Large intestine (tissue), 3 donors: ENCODE results near the gene MAPK13. TPM values are rescaled to one million over a fixed set of nuclear protein-coding genes. Genes with fewer than 3 reads are reported as not detected.

Source experiments
- DNase-seq, 2 donors: peaks; one replicate each; pipeline versions ENCODE4 v3.0.0 to v3.0.0-alpha.2; 2013
- H3K27ac ChIP-seq: one replicate; pipeline ENCODE4 v1.5.1; 2013; ENCODE audit warnings: low read length
- H3K27me3 ChIP-seq: 2 replicates; pipeline ENCODE4 v1.6.1; 2013; ENCODE audit warnings: low read length; ENCODE audit not compliant: control insufficient read depth, insufficient read depth
- H3K36me3 ChIP-seq: 2 replicates; pipeline ENCODE4 v1.6.1; 2013; ENCODE audit warnings: low read length; ENCODE audit not compliant: control insufficient read depth, insufficient read depth
- H3K4me1 ChIP-seq: one replicate; pipeline ENCODE4 v1.6.1; 2013; ENCODE audit warnings: low read length; ENCODE audit not compliant: control insufficient read depth, insufficient read depth
- H3K4me3 ChIP-seq: one replicate; pipeline ENCODE4 v1.5.1; 2013; ENCODE audit warnings: low read length
- H3K9me3 ChIP-seq: one replicate; pipeline ENCODE4 v1.6.1; 2013; ENCODE audit warnings: mild to moderate bottlenecking, low read depth, low read length, moderate library complexity; ENCODE audit not compliant: control insufficient read depth
- WGBS: methylation state at CpG from one replicate; pipeline ENCODE4 v1.1.5; 2013; ENCODE audit warnings: low lambda C conversion rate; ENCODE audit not compliant: insufficient coverage; 5-methylcytosine and 5-hydroxymethylcytosine counted together
- polyA plus RNA-seq: library from polyadenylated mRNA; unstranded; fragments of 120-200 nt; gene quantifications from one replicate; pipeline ENCODE4 v1.2.1, GENCODE V29; 2013

MAPK13 gene
- polyA plus RNA-seq, 1 donor: 147 TPM

- H3K27ac ChIP-seq: no peak overlapping the region
- DNase-seq: no peak
- no peaks in the 10 kb centered on the region for H3K4me1 ChIP-seq
- no peak overlapping the region for H3K4me3 ChIP-seq
- peaks cover 15% of the 10 kb centered on the region for H3K9me3 ChIP-seq
- H3K36me3 ChIP-seq: no peaks in the 10 kb centered on the region
- H3K27me3 ChIP-seq: no peaks in the 10 kb centered on the region
These were observed 48.2 kb downstream of the MAPK13 start for GRCh38 chr6:36178544-36178943.

DNA sequence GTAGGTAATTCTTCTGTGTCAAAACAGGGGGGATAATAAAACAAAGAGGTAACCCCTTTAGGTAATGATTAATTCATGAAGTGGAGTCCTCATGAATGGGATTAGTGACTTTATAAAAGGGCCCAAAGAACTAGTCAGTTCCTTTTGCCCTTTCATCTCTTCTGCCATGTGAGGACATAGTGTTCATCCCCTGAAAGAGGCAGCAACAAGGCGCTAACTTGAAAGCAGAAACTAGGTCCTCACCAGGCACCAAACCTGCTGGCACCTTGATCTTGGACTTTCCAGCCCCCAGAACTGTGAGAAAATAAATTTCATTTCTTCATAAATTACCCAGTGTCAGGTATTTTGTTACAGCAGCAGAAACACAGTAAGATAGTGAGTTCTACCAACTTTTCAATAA, 49.8 kb downstream of the MAPK13 start:
- WGBS: no CpG with 5 or more reads among the region's 1 CpG
- peaks cover 15% of the 10 kb centered on the region for H3K9me3 ChIP-seq
- H3K4me3 ChIP-seq: no peak overlapping the region
- no peaks in the 10 kb centered on the region for H3K27me3 ChIP-seq
- no peaks in the 10 kb centered on the region for H3K36me3 ChIP-seq
- H3K4me1 ChIP-seq: no peaks in the 10 kb centered on the region
- DNase-seq: no peak
- no peak overlapping the region for H3K27ac ChIP-seq

- Histone ChIP-seq H3K27ac (no peak overlapping the region), H3K4me1 (no peaks in the 10 kb centered on the region), H3K9me3 (peaks cover 9% of the 10 kb centered on the region), H3K27me3 (no peaks in the 10 kb centered on the region), H3K36me3 (no peaks in the 10 kb centered on the region), H3K4me3 (no peak overlapping the region)
- DNase-seq: no peak
These were observed 54.0 kb downstream of the MAPK13 start for GRCh38 chr6:36184311-36184710.

GRCh38 chr6:36186199-36186598, 55.9 kb downstream of the MAPK13 start:
- Histone ChIP-seq H3K4me3 (no peak overlapping the region), H3K4me1 (no peaks in the 10 kb centered on the region), H3K9me3 (peaks cover 7% of the 10 kb centered on the region), H3K27ac (no peak overlapping the region), H3K27me3 (no peaks in the 10 kb centered on the region), H3K36me3 (no peaks in the 10 kb centered on the region)
- DNase-seq: no peak
- WGBS: no CpG with 5 or more reads among the region's 2 CpGs

- H3K36me3 ChIP-seq: no peaks in the 10 kb centered on the region
- no peak for DNase-seq
- no CpG with 5 or more reads among the region's 2 CpGs for WGBS
- H3K4me1 ChIP-seq: no peaks in the 10 kb centered on the region
- H3K27me3 ChIP-seq: no peaks in the 10 kb centered on the region
- peaks cover under 1% of the 10 kb centered on the region for H3K9me3 ChIP-seq
- H3K4me3 ChIP-seq: no peak overlapping the region
- H3K27ac ChIP-seq: no peak overlapping the region
These were observed 57.1 kb downstream of the MAPK13 start for GRCh38 chr6:36187446-36187845.

Other genes starting within 250 kb of the MAPK13 start
- 50.9 TPM for gene SRPK1, start 209.4 kb upstream of the MAPK13 start, polyA plus RNA-seq
- 0.24 TPM for gene SLC26A8, start 105.9 kb upstream of the MAPK13 start, polyA plus RNA-seq
- gene MAPK14, start 102.7 kb upstream of the MAPK13 start, polyA plus RNA-seq: 74.8 TPM
- gene BRPF3, start 66.2 kb downstream of the MAPK13 start, polyA plus RNA-seq: 52.3 TPM
- gene PNPLA1, start 139.5 kb downstream of the MAPK13 start, polyA plus RNA-seq: 3.3 TPM
- gene BNIP5, start 206.4 kb downstream of the MAPK13 start, polyA plus RNA-seq: 11.2 TPM